HUES48 (cell line): ENCODE results near the gene GPM6B.
A peak's percentile ranks its signal among the peaks of the same experiment; 100 is the strongest.

Experiments used
- H3K27ac ChIP-seq: one replicate; pipeline ENCODE4 v1.7.0; 2013; ENCODE audit warnings: low read depth, low read length, inconsistent platforms
- H3K27me3 ChIP-seq: 2 replicates; pipeline ENCODE4 v1.6.1; 2013; ENCODE audit warnings: mild to moderate bottlenecking, low read length; ENCODE audit not compliant: control insufficient read depth, insufficient read depth
- H3K36me3 ChIP-seq: 2 replicates; pipeline ENCODE4 v1.6.1; 2013; ENCODE audit warnings: low read length; ENCODE audit not compliant: control insufficient read depth, insufficient read depth
- H3K4me1 ChIP-seq: 2 replicates; pipeline ENCODE4 v1.6.1; 2013; ENCODE audit warnings: mild to moderate bottlenecking, low read length; ENCODE audit not compliant: control insufficient read depth, insufficient read depth
- H3K4me3 ChIP-seq: 2 replicates; pipeline ENCODE4 v1.5.1; 2013; ENCODE audit warnings: mild to moderate bottlenecking, low read depth, low read length
- H3K9ac ChIP-seq: 2 replicates; pipeline ENCODE4 v1.6.1; 2013; ENCODE audit warnings: mild to moderate bottlenecking, low read depth, low read length, moderate library complexity
- H3K9me3 ChIP-seq: 2 replicates; pipeline ENCODE4 v1.6.1; 2013; ENCODE audit warnings: low read length; ENCODE audit not compliant: control insufficient read depth, insufficient read depth

The GPM6B gene

DNA sequence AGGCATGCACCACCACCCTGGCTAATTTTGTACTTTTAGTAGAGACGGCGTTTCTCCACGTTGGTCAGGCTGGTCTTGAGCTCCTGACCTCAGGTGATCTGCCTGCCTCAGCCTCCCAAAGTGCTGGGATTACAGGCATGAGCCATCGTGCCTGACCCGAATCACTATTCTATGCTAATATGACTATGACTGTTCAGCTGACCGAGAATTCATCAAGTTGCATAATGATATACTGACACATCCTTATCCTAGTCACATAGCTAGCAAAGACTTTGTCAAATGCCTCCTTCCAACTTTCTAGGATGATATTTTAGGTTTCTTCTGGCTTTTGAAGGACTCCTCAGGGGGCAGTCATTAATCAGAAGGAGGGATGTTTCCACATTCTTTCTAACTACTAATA, 4.8 kb upstream of the GPM6B start:
- Histone ChIP-seq H3K4me1 (peaks cover 18% of the 10 kb centered on the region), H3K27me3 (peaks cover 4% of the 10 kb centered on the region; the same call in 1 of the 2 replicates), H3K27ac (no peak overlapping the region), H3K4me3 (no peak overlapping the region), H3K9me3 (no peaks in the 10 kb centered on the region), H3K36me3 (peaks cover 7% of the 10 kb centered on the region; the same call in 1 of the 2 replicates), H3K9ac (no peak overlapping the region)

GRCh38 chrX:13816176-13816575, 717 bp downstream of the GPM6B start:
- no peak overlapping the region for H3K9ac ChIP-seq
- peak overlapping the region; percentile 77 for H3K27ac ChIP-seq
- no peaks in the 10 kb centered on the region for H3K36me3 ChIP-seq
- peaks cover 48% of the 10 kb centered on the region for H3K4me1 ChIP-seq
- no peak overlapping the region for H3K4me3 ChIP-seq
- H3K27me3 ChIP-seq: peaks cover 4% of the 10 kb centered on the region; the same call in 1 of the 2 replicates
- H3K9me3 ChIP-seq: no peaks in the 10 kb centered on the region

DNA sequence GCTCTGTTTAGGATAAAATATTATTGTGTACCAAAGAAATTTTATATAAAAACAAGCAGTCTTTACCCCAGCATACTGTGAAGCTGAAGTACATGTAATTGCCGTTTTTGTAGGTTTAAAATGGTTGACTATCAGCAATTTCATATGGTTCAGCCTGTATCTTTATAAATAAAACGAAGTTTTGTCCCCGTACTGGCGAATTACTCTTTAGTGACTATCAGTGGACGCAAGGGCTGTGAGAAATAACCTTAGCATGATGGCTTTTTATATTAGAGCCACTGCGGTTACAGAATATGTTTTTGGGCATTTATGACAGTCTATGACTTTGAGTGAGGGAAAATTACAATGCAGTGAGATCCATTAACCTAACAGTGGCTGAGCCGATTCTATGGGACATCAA, 1.2 kb downstream of the GPM6B start:
- no peak overlapping the region for H3K4me3 ChIP-seq

GRCh38 chrX:13808865-13809264, 8.0 kb downstream of the GPM6B start:
- no peak overlapping the region for H3K9ac ChIP-seq
- H3K4me1 ChIP-seq: peaks cover 9% of the 10 kb centered on the region
- H3K9me3 ChIP-seq: no peaks in the 10 kb centered on the region
- no peak overlapping the region for H3K4me3 ChIP-seq
- H3K36me3 ChIP-seq: no peaks in the 10 kb centered on the region
- H3K27me3 ChIP-seq: no peaks in the 10 kb centered on the region
- no peak overlapping the region for H3K27ac ChIP-seq

More for the DNA sequence above, 1.2 kb downstream of the GPM6B start:
- no peaks in the 10 kb centered on the region for H3K36me3 ChIP-seq
- H3K9ac ChIP-seq: no peak overlapping the region
- H3K9me3 ChIP-seq: no peaks in the 10 kb centered on the region
- H3K4me1 ChIP-seq: peaks cover 48% of the 10 kb centered on the region
- no peak overlapping the region for H3K27ac ChIP-seq
- H3K27me3 ChIP-seq: no peaks in the 10 kb centered on the region

GRCh38 chrX:13808293-13808692, 8.6 kb downstream of the GPM6B start:
- Histone ChIP-seq H3K4me3 (no peak overlapping the region), H3K4me1 (peaks cover 9% of the 10 kb centered on the region), H3K27ac (no peak overlapping the region), H3K9ac (no peak overlapping the region), H3K36me3 (no peaks in the 10 kb centered on the region), H3K27me3 (no peaks in the 10 kb centered on the region), H3K9me3 (no peaks in the 10 kb centered on the region)

GRCh38 chrX:13805241-13805640, 11.7 kb downstream of the GPM6B start:
- Histone ChIP-seq H3K9ac (no peak overlapping the region), H3K4me1 (peaks cover 29% of the 10 kb centered on the region), H3K4me3 (no peak overlapping the region), H3K27ac (no peak overlapping the region), H3K27me3 (no peaks in the 10 kb centered on the region), H3K36me3 (no peaks in the 10 kb centered on the region), H3K9me3 (no peaks in the 10 kb centered on the region)

GRCh38 chrX:13803116-13803515, 13.8 kb downstream of the GPM6B start:
- Histone ChIP-seq H3K27me3 (no peaks in the 10 kb centered on the region), H3K36me3 (no peaks in the 10 kb centered on the region), H3K9ac (no peak overlapping the region), H3K27ac (peak overlapping the region; percentile 68), H3K9me3 (no peaks in the 10 kb centered on the region), H3K4me3 (no peak overlapping the region), H3K4me1 (peaks cover 29% of the 10 kb centered on the region)

DNA sequence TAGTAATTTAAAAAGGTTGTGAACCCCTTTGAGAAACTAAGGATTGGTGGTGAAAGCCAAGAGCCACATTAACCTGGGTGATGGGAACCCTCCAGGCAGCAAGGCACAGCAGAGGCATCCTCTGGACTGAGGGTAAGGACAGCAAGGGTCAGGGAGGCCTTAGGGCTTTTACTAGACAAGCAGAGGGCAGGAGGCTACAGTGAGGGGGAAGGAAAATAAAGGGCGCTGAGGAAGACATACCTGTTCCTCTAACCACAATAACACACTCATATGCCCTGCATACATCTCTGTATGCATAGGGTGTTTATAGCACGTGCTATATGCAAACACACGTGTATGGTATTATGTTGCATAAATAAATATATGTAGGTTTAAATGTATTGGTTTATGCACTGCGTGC, 18.7 kb downstream of the GPM6B start:
- Histone ChIP-seq H3K9ac (no peak overlapping the region), H3K27ac (no peak overlapping the region), H3K9me3 (no peaks in the 10 kb centered on the region), H3K27me3 (no peaks in the 10 kb centered on the region), H3K36me3 (no peaks in the 10 kb centered on the region), H3K4me3 (no peak overlapping the region), H3K4me1 (peaks cover 24% of the 10 kb centered on the region)

- Histone ChIP-seq H3K36me3 (no peaks in the 10 kb centered on the region), H3K27ac (no peak overlapping the region)
These were observed 19.4 kb downstream of the GPM6B start for GRCh38 chrX:13797512-13797911.

DNA sequence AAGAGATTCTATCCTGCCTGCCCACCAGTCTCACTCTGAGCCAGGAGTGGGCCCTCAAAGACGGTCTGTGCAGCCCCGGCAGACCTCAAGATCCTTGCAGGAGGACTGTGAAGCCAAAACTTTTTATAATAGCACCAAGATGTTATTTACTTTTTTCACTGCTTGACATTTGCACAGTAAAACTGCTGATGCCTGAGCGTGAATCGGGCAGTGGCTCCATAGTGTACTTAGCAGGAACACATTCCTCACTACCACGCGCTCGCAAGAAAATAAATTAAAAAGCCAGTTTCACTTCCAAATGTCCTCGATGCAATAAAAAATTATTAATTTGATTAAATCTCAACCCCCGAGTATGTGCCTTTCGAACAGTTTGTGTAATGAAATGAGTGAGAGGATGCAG, 22.5 kb downstream of the GPM6B start:
- Histone ChIP-seq H3K9me3 (no peaks in the 10 kb centered on the region), H3K27me3 (no peaks in the 10 kb centered on the region), H3K27ac (no peak overlapping the region), H3K36me3 (no peaks in the 10 kb centered on the region), H3K9ac (no peak overlapping the region), H3K4me1 (peaks cover 24% of the 10 kb centered on the region), H3K4me3 (no peak overlapping the region)

More at GRCh38 chrX:13797512-13797911, 19.4 kb downstream of the GPM6B start:
- no peak overlapping the region for H3K4me3 ChIP-seq
- no peaks in the 10 kb centered on the region for H3K9me3 ChIP-seq
- no peaks in the 10 kb centered on the region for H3K27me3 ChIP-seq
- no peak overlapping the region for H3K9ac ChIP-seq
- H3K4me1 ChIP-seq: peaks cover 20% of the 10 kb centered on the region

- H3K36me3 ChIP-seq: no peaks in the 10 kb centered on the region
- peaks cover 24% of the 10 kb centered on the region for H3K4me1 ChIP-seq
- no peak overlapping the region for H3K9ac ChIP-seq
- H3K27ac ChIP-seq: no peak overlapping the region
- no peaks in the 10 kb centered on the region for H3K9me3 ChIP-seq
- no peak overlapping the region for H3K4me3 ChIP-seq
- no peaks in the 10 kb centered on the region for H3K27me3 ChIP-seq
These were observed 23.0 kb downstream of the GPM6B start for GRCh38 chrX:13793897-13794296.

GRCh38 chrX:13791559-13791958, 25.3 kb downstream of the GPM6B start:
- H3K27ac ChIP-seq: no peak overlapping the region
- no peaks in the 10 kb centered on the region for H3K36me3 ChIP-seq
- H3K4me1 ChIP-seq: peaks cover 24% of the 10 kb centered on the region
- no peaks in the 10 kb centered on the region for H3K9me3 ChIP-seq
- no peak overlapping the region for H3K4me3 ChIP-seq
- no peaks in the 10 kb centered on the region for H3K27me3 ChIP-seq
- no peak overlapping the region for H3K9ac ChIP-seq
